K562 (cell line): ENCODE results near the gene HNMT. TPM values are rescaled to one million over a fixed set of nuclear protein-coding genes. Genes with fewer than 3 reads are reported as not detected.

Experiments used
- ATAC-seq: fragments of 200-7000 bp; cut with Tn5 transposase; 3 replicates; pipeline ENCODE4 v1.9.1; 2020; ENCODE audit warnings: moderate library complexity
- BruUV-seq: library from RNA; stranded (reverse); fragments of 400-500 nt; replicated peaks from 2 replicates; lab custom pipeline; 2021; lab: Mats Ljungman, UMichigan
- CTCF ChIA-PET: fragments of 300-600 bp; formaldehyde crosslinking; extraction: SDS; loops from one replicate; lab custom pipeline; 2021; ENCODE audit warnings: low intra/inter-chr PET ratio; lab: Yijun Ruan, JAX
- POLR2A ChIA-PET: fragments of 300-600, 350-650 bp; sonication (Branson Sonifier 250); formaldehyde crosslinking; extraction: SDS; loops from one replicate; lab custom pipeline; 2021; ENCODE audit warnings: antibody characterized with exemption, inconsistent platforms; lab: Yijun Ruan, JAX
- DNase-seq, 4 experiments: peaks; one replicate each; pipeline versions ENCODE4 v3.0.0 to v3.0.0-alpha.2; 2011 to 2018; ENCODE audit warnings: low spot score in 3 of 4, mixed read lengths in 3 of 4; ENCODE audit errors: extremely low read depth in 1 of 4
- FAIRE-seq: peaks from 2 replicates; lab custom pipeline; 2011; peaks lifted over from hg19 to GRCh38; lab: Jason Lieb, UNC
- H2AFZ ChIP-seq: 2 replicates; pipeline ENCODE4 v1.6.0; 2011; ENCODE audit warnings: low read depth, low read length, control low read depth, inconsistent platforms
- H3K27ac ChIP-seq: fragments of 200-600 bp; 3 replicates; pipeline ENCODE4 v1.8.0; 2011; ENCODE audit warnings: low read depth, mild to moderate bottlenecking, control low read depth, inconsistent platforms, low read length, moderate library complexity, mixed read lengths; ENCODE audit errors: extremely low read depth
- H3K27me3 ChIP-seq, 2 experiments: fragments of 300-600 bp in 1 of 2; 2 replicates in 1 of 2; 3 replicates in 1 of 2; pipeline versions ENCODE4 v1.6.0 to v1.8.0; 2011; ENCODE audit warnings: inconsistent platforms in 2 of 2, low read length in 2 of 2, mild to moderate bottlenecking in 1 of 2, mixed read lengths in 1 of 2, moderate library complexity in 1 of 2; ENCODE audit not compliant: control insufficient read depth in 2 of 2, insufficient read depth in 2 of 2
- H3K36me3 ChIP-seq: fragments of 300-600 bp; 3 replicates; pipeline ENCODE4 v1.8.0; 2011; ENCODE audit warnings: mild to moderate bottlenecking, low read length, inconsistent platforms; ENCODE audit not compliant: control insufficient read depth, insufficient read depth
- H3K4me1 ChIP-seq, 2 experiments: fragments of 200-600 bp in 1 of 2; replicated peaks in 1 of 2; 2 replicates in 1 of 2; 3 replicates in 1 of 2; pipeline versions ENCODE4 v1.5.1 to v1.8.0; 2011; ENCODE audit warnings: inconsistent platforms in 2 of 2, low read length in 2 of 2, mild to moderate bottlenecking in 1 of 2, mixed read lengths in 1 of 2, moderate library complexity in 1 of 2; ENCODE audit not compliant: control insufficient read depth in 2 of 2, insufficient read depth in 2 of 2
- H3K4me2 ChIP-seq: 2 replicates; pipeline ENCODE4 v1.6.1; 2011; ENCODE audit warnings: low read length, control low read depth, inconsistent platforms, mixed read lengths; ENCODE audit not compliant: insufficient read depth
- H3K4me3 ChIP-seq: fragments of 200-600 bp; sonication (generic), shearing (Covaris generic); 2 replicates; pipeline ENCODE4 v1.5.1; 2016; ENCODE audit warnings: control low read depth, inconsistent platforms
- H3K79me2 ChIP-seq: fragments of 200-600 bp; 3 replicates; pipeline ENCODE4 v1.8.0; 2011; ENCODE audit warnings: low read length, inconsistent platforms; ENCODE audit not compliant: control insufficient read depth, insufficient read depth
- H3K9ac ChIP-seq, 2 experiments: 2 replicates each; pipeline versions ENCODE4 v1.6.0 to v1.6.1; 2011; ENCODE audit warnings: low read depth in 2 of 2, low read length in 2 of 2, control low read depth in 1 of 2, inconsistent platforms in 1 of 2, mild to moderate bottlenecking in 1 of 2, mixed read lengths in 1 of 2; ENCODE audit not compliant: insufficient read depth in 1 of 2
- H3K9me1 ChIP-seq: one replicate; pipeline ENCODE4 v1.6.0; 2011; ENCODE audit warnings: inconsistent platforms, mild to moderate bottlenecking, low read length, moderate library complexity; ENCODE audit not compliant: control insufficient read depth, insufficient read depth
- H3K9me3 ChIP-seq: replicated peaks from 2 replicates; pipeline ENCODE4 v1.5.1; 2011; ENCODE audit warnings: low read depth, low read length, inconsistent platforms; ENCODE audit not compliant: control insufficient read depth, insufficient read depth
- H4K20me1 ChIP-seq: replicated peaks from 2 replicates; pipeline ENCODE4 v1.6.1; 2011; ENCODE audit warnings: low read length, inconsistent platforms, mixed read lengths; ENCODE audit not compliant: control insufficient read depth, insufficient read depth
- BRD4 ChIP-seq: fragments of 200-600 bp; sonication (generic); IDR thresholded peaks from 2 replicates; pipeline ENCODE4 v1.6.1; 2017; ENCODE audit warnings: inconsistent platforms
- C11orf30 ChIP-seq: fragments of 450-650 bp; IDR thresholded peaks from 2 replicates; pipeline ENCODE4 v1.6.1; 2016; ENCODE audit warnings: low read depth, mild to moderate bottlenecking
- CEBPZ ChIP-seq: fragments of 150-350 bp; IDR thresholded peaks from 2 replicates; pipeline ENCODE4 v1.6.1; 2014; ENCODE audit warnings: low read depth, mild to moderate bottlenecking, low read length, borderline replicate concordance
- MCM5 ChIP-seq: fragments of 450-650 bp; IDR thresholded peaks from 2 replicates; pipeline ENCODE4 v1.6.1; 2016; ENCODE audit warnings: low read depth
- MECOM ChIP-seq: fragments of 250-450 bp; sonication (Bioruptor Pico); IDR thresholded peaks from 2 replicates; pipeline ENCODE4 v1.8.0; 2022; ENCODE audit warnings: inconsistent platforms
- MED1 ChIP-seq: sonication (generic); formaldehyde crosslinking; IDR thresholded peaks from 2 replicates; pipeline ENCODE4 v1.8.1; 2023; ENCODE audit warnings: missing genetic modification reagents, borderline replicate concordance
- MTA1 ChIP-seq: fragments of 450-650 bp; IDR thresholded peaks from 2 replicates; pipeline ENCODE4 v1.6.1; 2017; ENCODE audit warnings: borderline replicate concordance
- MTA3 ChIP-seq: fragments of 450-650 bp; formaldehyde crosslinking; IDR thresholded peaks from 2 replicates; pipeline ENCODE4 v1.6.1; 2017; ENCODE audit warnings: mild to moderate bottlenecking, borderline replicate concordance
- PHB2 ChIP-seq: fragments of 450-650 bp; IDR thresholded peaks from 2 replicates; pipeline ENCODE4 v1.6.1; 2017; ENCODE audit warnings: low read depth
- PHF20 ChIP-seq: fragments of 450-650 bp; IDR thresholded peaks from 2 replicates; pipeline ENCODE4 v1.6.1; 2018; ENCODE audit not compliant: partially characterized antibody
- RHOXF2B ChIP-seq: fragments of 250-450 bp; sonication (Bioruptor Pico); conservative IDR thresholded peaks from 2 replicates; pipeline ENCODE4 v1.5.1; 2021
- SNRNP70 ChIP-seq: fragments of 200-400 bp; formaldehyde crosslinking; optimal IDR thresholded peaks from 2 replicates; pipeline ENCODE3; 2017; ENCODE audit warnings: low read depth, low read length
- SPI1 ChIP-seq: IDR thresholded peaks from 2 replicates; pipeline ENCODE4 v1.6.1; 2011; ENCODE audit warnings: low read depth, low read length, control low read depth, borderline replicate concordance
- TCFL5 ChIP-seq: fragments of 250-450 bp; sonication (Bioruptor Pico); conservative IDR thresholded peaks from 2 replicates; pipeline ENCODE4 v1.6.1; 2021; ENCODE audit warnings: mild to moderate bottlenecking, moderate library complexity, matching md5 sums
- ZNF253 ChIP-seq: fragments of 250-450 bp; sonication (Bioruptor Pico); conservative IDR thresholded peaks from 2 replicates; pipeline ENCODE4 v1.6.1; 2021; ENCODE audit warnings: mild to moderate bottlenecking
- ZNF431 ChIP-seq: sonication (generic); formaldehyde crosslinking; IDR thresholded peaks from 2 replicates; pipeline ENCODE4 v1.8.0; 2022; ENCODE audit warnings: mild to moderate bottlenecking, missing genetic modification reagents
- WGBS: fragments of 100-300 bp; shearing (Covaris generic); methylation state at CpG from one replicate; pipeline ENCODE4 v1.1.6; 2016; ENCODE audit warnings: low coverage, mixed read lengths; ENCODE audit not compliant: insufficient coverage; ENCODE audit errors: missing lambda C conversion rate; 5-methylcytosine and 5-hydroxymethylcytosine counted together
- in situ Hi-C: fragments of 300-500 bp; cut with MboI; formaldehyde crosslinking; loops from 4 replicates; pipeline ENCODE4 v1.15.0; 2018; ENCODE audit warnings: inconsistent platforms, mixed read lengths
- intact Hi-C: fragments of 100-400 bp; cut with micrococcal nuclease; formaldehyde crosslinking; loops from 2 replicates; pipeline ENCODE4 v1.14.2; 2022
- polyA plus RNA-seq, 8 experiments: library from polyadenylated mRNA; depleted of rRNA in 4 of 8; stranded (reverse) in 5 of 8; unstranded in 3 of 8; fragments of >200 nt; fragmentation: Nextera tagmentation in 2 of 8; fragmentation: Illumina TruSeq in 1 of 8; extraction: Ambion mirVana in 2 of 8; extraction: Trizol in 1 of 8; gene quantifications; 2 replicates each; pipeline versions ENCODE4 v1.2.1 to v1.2.3, GENCODE V29; 2011 to 2014; ENCODE audit warnings: inconsistent platforms in 1 of 8, missing spikeins in 1 of 8
- total RNA-seq, 7 experiments: library from RNA; depleted of rRNA in 6 of 7; stranded (reverse); fragments of >200 nt in 6 of 7; fragmentation: Illumina TruSeq in 2 of 7; extraction: Trizol in 2 of 7; gene quantifications; 2 replicates each; pipeline versions ENCODE4 v1.2.1 to v1.2.3, GENCODE V29; 2011 to 2021; ENCODE audit warnings: low replicate concordance in 1 of 7
- TF ChIP-seq, protein P1 (sequence below): sonication (generic); formaldehyde crosslinking; IDR thresholded peaks from 2 replicates; pipeline ENCODE4 v1.8.0; 2022; ENCODE audit warnings: mild to moderate bottlenecking, missing genetic modification reagents
- TF ChIP-seq, protein P2 (sequence below): sonication (generic); IDR thresholded peaks from 2 replicates; pipeline ENCODE4 v1.6.1; 2016

HNMT gene
- total and polyA plus RNA-seq, 9 of the 15 experiments (the other 6 are each of a cell fraction or from before 2014, with no cell fraction given) = 3.1 to 10.9 (median 5.3) TPM

GRCh38 chr2:138023976-138024375, 59.7 kb downstream of the HNMT start:
- Histone ChIP-seq H3K36me3 (no peaks in the 10 kb centered on the region), H3K27ac (peak overlapping the region; percentile 43; the same call in 2 of the 3 replicates), H4K20me1 (no peaks in the 10 kb centered on the region), H3K4me2 (no peak overlapping the region), H3K9ac (no peak overlapping the region), H3K4me1 (peaks cover 8 to 37% of the 10 kb centered on the region in 2 experiments), H3K9me1 (no peaks in the 10 kb centered on the region), H3K4me3 (no peak overlapping the region), H3K27me3 (no peaks in the 10 kb centered on the region), H2AFZ (peak overlapping the region; percentile 61; the same call in 1 of the 2 replicates), H3K9me3 (no peaks in the 10 kb centered on the region), H3K79me2 (no peaks in the 10 kb centered on the region)
- ATAC-seq = no peak
- no peak for DNase-seq
- CTCF ChIA-PET = no interaction called here
- in situ Hi-C loops = no loop called here
- peak; percentile 40 for FAIRE-seq
- BruUV-seq = no TSS peak
- POLR2A ChIA-PET = interaction anchor here (1.2 kb wide), 1 partner anchor 11 kb away, joined by 5 read pairs; no protein-coding TSS in a partner anchor
- intact Hi-C loops = no loop called here
- WGBS = 42% methylated on average over 2 of the region's 2 CpGs
- TF ChIP-seq PHB2 (no peak), SPI1 (no peak), MCM5 (no peak), BRD4 (no peak), CEBPZ (no peak), ZNF253 (CRISPR knock-in tag) (no peak), SNRNP70 (no peak), MECOM (CRISPR knock-in tag) (no peak), PHF20 (no peak), ZNF431 (CRISPR knock-in tag) (no peak), MTA1 (no peak), MED1 (CRISPR knock-in tag) (no peak), MTA3 (no peak), RHOXF2B (CRISPR knock-in tag) (no peak), C11orf30 (no peak), TCFL5 (CRISPR knock-in tag) (no peak)
- TF ChIP-seq, protein P1, sequence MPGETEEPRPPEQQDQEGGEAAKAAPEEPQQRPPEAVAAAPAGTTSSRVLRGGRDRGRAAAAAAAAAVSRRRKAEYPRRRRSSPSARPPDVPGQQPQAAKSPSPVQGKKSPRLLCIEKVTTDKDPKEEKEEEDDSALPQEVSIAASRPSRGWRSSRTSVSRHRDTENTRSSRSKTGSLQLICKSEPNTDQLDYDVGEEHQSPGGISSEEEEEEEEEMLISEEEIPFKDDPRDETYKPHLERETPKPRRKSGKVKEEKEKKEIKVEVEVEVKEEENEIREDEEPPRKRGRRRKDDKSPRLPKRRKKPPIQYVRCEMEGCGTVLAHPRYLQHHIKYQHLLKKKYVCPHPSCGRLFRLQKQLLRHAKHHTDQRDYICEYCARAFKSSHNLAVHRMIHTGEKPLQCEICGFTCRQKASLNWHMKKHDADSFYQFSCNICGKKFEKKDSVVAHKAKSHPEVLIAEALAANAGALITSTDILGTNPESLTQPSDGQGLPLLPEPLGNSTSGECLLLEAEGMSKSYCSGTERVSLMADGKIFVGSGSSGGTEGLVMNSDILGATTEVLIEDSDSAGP (CRISPR knock-in tag) = no peak
- TF ChIP-seq, protein P2, sequence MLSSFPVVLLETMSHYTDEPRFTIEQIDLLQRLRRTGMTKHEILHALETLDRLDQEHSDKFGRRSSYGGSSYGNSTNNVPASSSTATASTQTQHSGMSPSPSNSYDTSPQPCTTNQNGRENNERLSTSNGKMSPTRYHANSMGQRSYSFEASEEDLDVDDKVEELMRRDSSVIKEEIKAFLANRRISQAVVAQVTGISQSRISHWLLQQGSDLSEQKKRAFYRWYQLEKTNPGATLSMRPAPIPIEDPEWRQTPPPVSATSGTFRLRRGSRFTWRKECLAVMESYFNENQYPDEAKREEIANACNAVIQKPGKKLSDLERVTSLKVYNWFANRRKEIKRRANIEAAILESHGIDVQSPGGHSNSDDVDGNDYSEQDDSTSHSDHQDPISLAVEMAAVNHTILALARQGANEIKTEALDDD = no peak
